ENCODE results near the gene FYN. TPM values are rescaled to one million over a fixed set of nuclear protein-coding genes. Genes with fewer than 3 reads are reported as not detected.

The FYN gene
- total and polyA plus RNA-seq, 2 experiments from 2014 or later, result 58.6 to 166 TPM

DNA sequence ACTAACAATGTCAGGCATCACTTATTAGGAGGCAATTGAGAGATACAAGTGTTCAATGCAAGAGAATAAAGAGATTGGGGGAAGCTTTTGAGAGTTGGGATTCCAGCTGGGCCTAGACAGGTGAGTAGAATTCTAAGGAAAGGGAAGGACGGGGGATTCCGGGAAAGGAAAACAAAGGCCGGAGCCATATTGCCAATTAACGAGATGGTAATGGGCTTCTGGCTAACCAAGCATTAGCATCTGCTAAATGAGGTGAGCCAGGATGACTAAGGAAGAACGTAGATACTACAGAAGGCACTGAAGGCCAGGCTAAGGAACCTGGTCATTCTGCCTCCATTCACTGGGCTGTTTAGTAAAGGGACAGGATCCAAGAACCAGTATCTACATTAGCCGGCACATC, 10.5 kb downstream of the FYN start:
- Histone ChIP-seq H3K9me2 (ENCODE audit: insufficient read depth) (no peaks in the 10 kb centered on the region), H3F3A (ENCODE audit: insufficient read depth) (no peaks in the 10 kb centered on the region), H3K4me1 (ENCODE audit: insufficient read depth) (peaks cover 18% of the 10 kb centered on the region), H3K79me2 (ENCODE audit: insufficient read depth) (peaks cover 100% of the 10 kb centered on the region), H4K20me1 (ENCODE audit: insufficient read depth) (peaks cover 9% of the 10 kb centered on the region; the same call in 1 of the 2 replicates), H3K27me3 (replicated peaks; ENCODE audit: insufficient read depth) (no peaks in the 10 kb centered on the region), H3K4me3 (no peak overlapping the region), H3K9me3 (ENCODE audit: low read depth) (no peaks in the 10 kb centered on the region), H3K27ac (no peak overlapping the region), H2AFZ (no peak overlapping the region), H3K4me2 (ENCODE audit: unreplicated experiment) (no peak overlapping the region), H3K36me3 (ENCODE audit: low read depth) (no peaks in the 10 kb centered on the region), H3K9ac (no peak overlapping the region)
- no peak for DNase-seq
- 96 to 97% methylated on average over 6 of the region's 6 CpGs for WGBS, 2 experiments (ENCODE audit: low coverage in 1 of 2, low lambda C conversion rate in 2 of 2, missing lambda C conversion rate in 2 of 2)
- in situ Hi-C loops (cut with MboI), result no loop called here
- TF ChIP-seq EZH2phosphoT487 (IDR thresholded peaks at IDR 0.05; ENCODE audit: insufficient read depth, low read depth) (no peak), EZH2 (IDR thresholded peaks at IDR 0.05; ENCODE audit: insufficient read depth, poor library complexity, severe bottlenecking) (no peak)

DNA sequence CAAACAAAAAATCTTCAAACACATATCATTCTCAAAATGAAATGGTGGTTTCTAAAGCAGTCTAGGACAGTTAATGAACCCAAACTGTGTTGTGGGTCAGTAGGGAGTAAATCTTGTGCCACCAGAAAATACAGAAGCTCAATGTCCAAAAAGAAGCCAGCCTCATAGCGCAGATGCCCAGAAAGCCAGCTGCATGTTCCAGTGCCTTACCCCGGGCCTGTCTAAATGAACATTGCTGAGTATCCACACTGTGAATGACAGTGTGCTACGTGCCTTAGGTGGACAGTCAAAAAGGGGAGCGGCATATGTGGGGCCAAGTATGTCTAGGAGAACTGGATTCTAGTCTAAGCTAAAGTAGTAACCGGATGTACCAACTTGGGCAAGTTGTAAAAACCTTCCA, 10.9 kb downstream of the FYN start:
- Histone ChIP-seq H3K9me2 (ENCODE audit: insufficient read depth) (no peaks in the 10 kb centered on the region), H3K4me3 (no peak overlapping the region), H3K79me2 (ENCODE audit: insufficient read depth) (peaks cover 100% of the 10 kb centered on the region), H3K4me1 (ENCODE audit: insufficient read depth) (peaks cover 18% of the 10 kb centered on the region), H3K4me2 (ENCODE audit: unreplicated experiment) (no peak overlapping the region), H3K9ac (no peak overlapping the region), H4K20me1 (ENCODE audit: insufficient read depth) (peaks cover 9% of the 10 kb centered on the region; the same call in 1 of the 2 replicates), H3K27me3 (replicated peaks; ENCODE audit: insufficient read depth) (no peaks in the 10 kb centered on the region), H2AFZ (no peak overlapping the region), H3K27ac (no peak overlapping the region), H3K9me3 (ENCODE audit: low read depth) (no peaks in the 10 kb centered on the region), H3F3A (ENCODE audit: insufficient read depth) (no peaks in the 10 kb centered on the region), H3K36me3 (ENCODE audit: low read depth) (no peaks in the 10 kb centered on the region)
- no peak for TF ChIP-seq EZH2phosphoT487 (IDR thresholded peaks at IDR 0.05; ENCODE audit: insufficient read depth, low read depth)
- no peak for TF ChIP-seq EZH2 (IDR thresholded peaks at IDR 0.05; ENCODE audit: insufficient read depth, poor library complexity, severe bottlenecking)
- in situ Hi-C loops (cut with MboI), result no loop called here
- DNase-seq, result no peak
- 87 to 89% methylated on average over 5 of the region's 5 CpGs for WGBS, 2 experiments (ENCODE audit: low coverage in 1 of 2, low lambda C conversion rate in 2 of 2, missing lambda C conversion rate in 2 of 2)

DNA sequence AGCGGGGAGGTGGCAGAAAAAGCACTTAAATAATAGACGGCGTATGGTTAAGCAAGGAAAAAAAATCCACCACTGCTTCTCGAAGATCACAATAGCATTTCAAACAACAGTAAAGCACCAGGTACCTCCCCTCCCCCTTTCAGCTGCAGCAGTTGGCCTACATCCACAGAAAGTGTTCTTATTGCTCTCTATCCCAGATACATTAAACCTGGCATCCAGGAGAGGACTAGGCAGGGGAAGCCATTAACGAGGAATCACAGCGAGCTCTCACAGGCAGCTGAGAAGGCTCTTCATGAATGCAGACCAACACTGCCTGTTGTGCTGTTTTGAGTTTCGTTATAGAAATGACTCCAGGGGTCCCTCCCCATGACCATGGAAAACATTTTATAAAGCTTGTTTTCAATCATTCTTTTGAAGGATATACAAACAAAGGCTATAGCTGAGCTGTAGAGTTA, 11.8 kb downstream of the FYN start:
- WGBS, 2 experiments (ENCODE audit: low coverage in 1 of 2, low lambda C conversion rate in 2 of 2, missing lambda C conversion rate in 2 of 2), result 93 to 94% methylated on average over 7 of the region's 7 CpGs
- in situ Hi-C loops (cut with MboI), result no loop called here

DNA sequence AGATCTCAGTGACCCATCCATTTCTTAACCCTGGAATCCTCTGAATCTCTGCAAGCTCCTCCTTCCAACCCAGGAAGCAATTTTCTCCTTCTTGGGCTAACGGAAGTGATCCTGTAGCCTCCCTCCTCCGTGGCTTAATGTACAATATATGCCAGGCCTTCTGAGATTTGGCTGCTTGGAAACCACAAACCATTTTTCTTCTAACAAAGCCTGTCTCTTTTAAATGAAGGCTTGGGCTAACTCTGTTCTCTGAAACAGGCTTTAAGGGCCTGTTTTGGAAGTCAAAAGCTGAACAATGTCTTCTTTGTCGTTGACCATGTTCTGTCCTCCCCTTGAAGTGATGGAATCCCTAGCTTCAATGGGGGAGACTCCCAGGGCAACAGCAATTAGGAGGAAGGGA, 14.9 kb downstream of the FYN start:
- no peak for TF ChIP-seq EZH2phosphoT487 (IDR thresholded peaks at IDR 0.05; ENCODE audit: insufficient read depth, low read depth)
- no peak for TF ChIP-seq EZH2 (IDR thresholded peaks at IDR 0.05; ENCODE audit: insufficient read depth, poor library complexity, severe bottlenecking)
- Histone ChIP-seq H3K79me2 (ENCODE audit: insufficient read depth) (peaks cover 100% of the 10 kb centered on the region), H3K27me3 (replicated peaks; ENCODE audit: insufficient read depth) (no peaks in the 10 kb centered on the region), H3K4me2 (ENCODE audit: unreplicated experiment) (no peak overlapping the region), H3K9ac (no peak overlapping the region), H2AFZ (no peak overlapping the region), H3K36me3 (ENCODE audit: low read depth) (no peaks in the 10 kb centered on the region), H4K20me1 (ENCODE audit: insufficient read depth) (peaks cover 4% of the 10 kb centered on the region), H3K4me3 (no peak overlapping the region), H3F3A (ENCODE audit: insufficient read depth) (no peaks in the 10 kb centered on the region), H3K9me3 (ENCODE audit: low read depth) (no peaks in the 10 kb centered on the region), H3K9me2 (ENCODE audit: insufficient read depth) (no peaks in the 10 kb centered on the region), H3K27ac (no peak overlapping the region), H3K4me1 (ENCODE audit: insufficient read depth) (no peaks in the 10 kb centered on the region; the same call in none of the 2 replicates)
- in situ Hi-C loops (cut with MboI), result no loop called here
- no peak for DNase-seq
- WGBS, 2 experiments (ENCODE audit: low coverage in 1 of 2, low lambda C conversion rate in 2 of 2, missing lambda C conversion rate in 2 of 2), result 82 to 91% methylated on average over 3 of the region's 3 CpGs

More for the DNA sequence above, 11.8 kb downstream of the FYN start:
- no peaks in the 10 kb centered on the region for H3K9me3 ChIP-seq (ENCODE audit: low read depth)
- H3K4me1 ChIP-seq (ENCODE audit: insufficient read depth), result peaks cover 12% of the 10 kb centered on the region
- H3K9ac ChIP-seq, result no peak overlapping the region
- no peak for TF ChIP-seq EZH2 (IDR thresholded peaks at IDR 0.05; ENCODE audit: insufficient read depth, poor library complexity, severe bottlenecking)
- TF ChIP-seq EZH2phosphoT487 (IDR thresholded peaks at IDR 0.05; ENCODE audit: insufficient read depth, low read depth), result no peak
- H3K4me3 ChIP-seq, result no peak overlapping the region
- no peak overlapping the region for H3K27ac ChIP-seq
- no peak for DNase-seq
- H3K4me2 ChIP-seq (ENCODE audit: unreplicated experiment), result no peak overlapping the region
- H2AFZ ChIP-seq, result no peak overlapping the region
- no peaks in the 10 kb centered on the region for H3K27me3 ChIP-seq (replicated peaks; ENCODE audit: insufficient read depth)
- H4K20me1 ChIP-seq (ENCODE audit: insufficient read depth), result peaks cover 6% of the 10 kb centered on the region
- no peaks in the 10 kb centered on the region for H3K36me3 ChIP-seq (ENCODE audit: low read depth)
- H3K79me2 ChIP-seq (ENCODE audit: insufficient read depth), result peaks cover 100% of the 10 kb centered on the region
- H3K9me2 ChIP-seq (ENCODE audit: insufficient read depth), result no peaks in the 10 kb centered on the region
- H3F3A ChIP-seq (ENCODE audit: insufficient read depth), result no peaks in the 10 kb centered on the region
